Measurements from ENCODE around the gene AP1B1.
A peak's percentile ranks its signal among the peaks of the same experiment; 100 is the strongest.

The AP1B1 gene

DNA sequence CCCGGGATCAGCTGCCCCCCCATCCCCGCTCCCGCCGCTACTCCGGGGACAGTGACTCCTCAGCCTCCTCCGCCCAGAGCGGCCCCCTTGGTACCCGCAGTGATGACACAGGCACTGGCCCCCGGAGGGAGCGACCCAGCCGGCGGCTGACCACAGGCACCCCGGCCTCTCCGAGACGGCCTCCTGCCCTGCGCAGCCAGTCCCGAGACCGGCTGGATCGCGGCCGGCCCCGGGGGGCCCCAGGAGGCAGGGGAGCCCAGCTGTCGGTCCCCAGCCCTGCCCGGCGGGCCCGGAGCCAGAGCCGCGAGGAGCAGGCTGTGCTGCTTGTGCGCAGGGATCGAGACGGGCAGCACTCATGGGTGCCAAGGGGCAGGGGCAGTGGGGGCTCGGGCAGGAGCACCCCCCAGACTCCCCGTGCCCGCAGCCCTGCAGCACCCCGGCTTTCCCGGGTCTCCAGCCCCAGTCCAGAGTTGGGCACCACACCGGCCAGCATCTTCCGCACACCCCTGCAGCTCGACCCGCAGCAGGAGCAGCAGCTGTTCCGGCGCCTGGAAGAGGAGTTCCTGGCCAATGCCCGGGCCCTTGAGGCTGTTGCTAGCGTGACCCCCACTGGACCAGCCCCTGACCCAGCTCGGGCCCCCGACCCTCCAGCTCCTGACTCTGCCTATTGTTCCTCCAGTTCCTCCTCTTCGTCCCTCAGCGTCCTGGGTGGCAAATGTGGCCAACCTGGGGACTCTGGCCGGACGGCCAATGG is 76.7 kb downstream of the AP1B1 start:
- DNase-seq, result no peak

DNA sequence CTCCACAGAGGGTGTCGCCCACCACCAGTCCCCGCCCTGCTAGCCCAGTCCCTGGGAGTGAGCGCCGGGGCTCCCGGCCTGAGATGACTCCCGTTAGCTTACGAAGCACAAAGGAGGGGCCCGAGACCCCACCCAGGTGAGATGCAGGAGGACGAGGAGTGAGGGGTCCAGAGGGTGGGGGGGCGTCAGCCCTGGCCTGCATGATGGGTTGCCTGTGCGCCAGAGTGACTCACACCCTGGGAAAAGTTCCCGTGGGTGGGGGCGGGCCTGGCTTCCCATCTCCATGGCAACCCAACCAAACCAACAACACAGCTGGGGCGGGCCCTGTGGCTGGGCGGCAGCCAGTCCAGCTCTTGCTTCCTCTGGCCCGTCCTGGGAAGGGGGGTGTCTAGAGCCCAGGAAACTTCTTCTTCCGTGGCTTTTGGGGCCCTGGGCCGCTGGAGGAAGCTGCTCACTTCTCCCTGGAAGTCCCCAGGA is 77.5 kb downstream of the AP1B1 start:
- peak; percentile 84 for DNase-seq

- no peak for DNase-seq
Measured at GRCh38 chr22:29310065-29310862, 78.1 kb downstream of the AP1B1 start.

DNA sequence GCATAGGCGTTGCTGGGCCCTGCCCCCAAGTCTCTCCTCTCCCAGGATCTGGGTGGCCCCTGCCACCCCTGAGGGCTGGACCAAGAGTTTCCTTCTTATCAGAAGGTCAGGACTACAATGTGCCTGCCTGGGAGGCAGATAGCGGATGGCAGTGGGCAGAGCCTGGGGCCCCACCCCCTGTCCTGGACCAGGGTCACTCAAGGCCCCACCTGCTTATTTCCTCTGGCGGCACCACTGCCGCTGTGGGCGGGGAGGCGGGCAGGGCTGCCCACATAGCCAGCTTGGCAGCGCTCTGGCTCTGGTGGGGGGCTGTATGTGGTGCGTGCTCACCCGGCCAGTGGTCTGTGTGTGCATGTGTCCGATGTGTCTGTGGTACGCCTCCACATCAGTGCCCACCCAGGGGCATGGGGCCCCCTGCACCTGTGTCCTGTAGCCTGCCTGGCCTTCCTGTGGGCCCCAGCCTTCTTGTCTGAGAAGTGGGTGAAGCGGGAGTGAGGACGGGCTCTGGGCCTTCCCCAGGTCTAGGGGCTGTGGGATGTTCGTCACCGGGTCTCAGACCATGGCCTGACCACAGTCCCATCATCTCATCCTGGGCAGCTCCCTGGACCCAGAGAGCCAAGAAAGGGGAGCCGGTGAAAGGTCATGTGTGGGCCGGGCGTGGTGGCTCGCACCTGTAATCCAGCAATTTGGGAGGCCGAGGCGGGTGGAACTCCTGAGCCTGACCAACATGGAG is 78.9 kb downstream of the AP1B1 start:
- DNase-seq, result no peak

DNA sequence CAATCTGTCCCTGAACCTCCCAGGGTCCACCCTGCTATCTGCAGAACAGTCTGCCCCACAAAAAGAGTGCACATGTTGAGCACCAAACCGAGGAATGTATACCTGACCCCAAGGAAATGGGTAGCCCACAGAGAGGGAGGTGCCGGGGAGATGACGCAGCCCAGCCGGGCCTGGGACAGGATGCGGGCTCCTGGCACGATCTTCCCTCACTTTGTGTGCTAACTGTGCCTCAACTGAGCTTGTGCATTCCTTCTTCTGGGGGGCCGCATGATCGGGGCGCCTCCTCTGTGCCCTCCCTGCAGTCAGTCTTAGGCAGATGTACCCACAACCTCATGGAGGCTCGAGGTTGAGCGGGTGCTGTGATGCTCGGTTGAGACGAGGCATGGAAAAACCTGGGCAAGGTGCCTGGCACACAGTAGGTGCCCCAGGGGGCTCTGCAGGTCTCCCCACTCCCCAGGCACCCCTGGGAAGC is 79.5 kb downstream of the AP1B1 start:
- DNase-seq, result peak; percentile 44

GRCh38 chr22:29308148-29308790 is 80.1 kb downstream of the AP1B1 start:
- DNase-seq, result no peak

- no peak for DNase-seq
Measured at GRCh38 chr22:29307596-29308147, 80.7 kb downstream of the AP1B1 start.

GRCh38 chr22:29306835-29307595 is 81.4 kb downstream of the AP1B1 start:
- peak; percentile 65 for DNase-seq

DNA sequence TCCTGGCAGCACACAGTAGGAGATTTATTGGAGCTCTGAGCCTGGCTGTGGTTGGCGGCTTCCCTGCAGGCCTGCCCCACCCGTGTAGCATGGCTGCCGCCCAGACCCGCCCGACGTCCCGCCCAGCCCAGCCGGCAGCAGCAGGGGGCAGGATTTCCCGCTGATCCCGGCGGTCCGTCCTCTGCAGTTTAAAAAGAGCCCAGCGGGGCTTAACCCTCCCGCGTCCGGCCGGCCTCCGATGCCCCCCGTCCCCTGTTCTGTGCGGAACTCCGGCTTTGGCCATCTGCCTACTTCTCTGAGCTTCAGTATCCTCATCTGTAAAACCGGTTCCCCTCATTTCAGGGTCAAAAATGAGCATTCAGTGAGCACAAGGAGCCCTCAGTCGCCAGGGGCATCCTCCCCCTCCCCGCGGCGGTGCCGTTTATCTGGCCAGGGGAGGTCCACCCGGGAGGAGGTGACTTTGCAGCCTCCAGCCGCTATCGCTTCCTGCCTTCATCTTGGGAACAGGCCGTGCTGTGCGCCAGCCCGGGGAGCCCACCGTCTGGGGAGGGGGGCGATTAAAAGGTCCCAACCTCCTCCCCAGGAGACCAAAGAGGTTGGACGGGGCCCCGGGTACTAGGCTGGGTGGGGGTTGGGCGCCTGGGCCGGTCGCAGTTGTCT is 82.1 kb downstream of the AP1B1 start, which contains the start of gene GAS2L1:
TSS of gene GAS2L1 (plus strand) at position 476 of the 660 bp plus-strand sequence. CDS start 1,456 bp downstream, outside the sequence.
- peak; percentile 68 for DNase-seq

DNA sequence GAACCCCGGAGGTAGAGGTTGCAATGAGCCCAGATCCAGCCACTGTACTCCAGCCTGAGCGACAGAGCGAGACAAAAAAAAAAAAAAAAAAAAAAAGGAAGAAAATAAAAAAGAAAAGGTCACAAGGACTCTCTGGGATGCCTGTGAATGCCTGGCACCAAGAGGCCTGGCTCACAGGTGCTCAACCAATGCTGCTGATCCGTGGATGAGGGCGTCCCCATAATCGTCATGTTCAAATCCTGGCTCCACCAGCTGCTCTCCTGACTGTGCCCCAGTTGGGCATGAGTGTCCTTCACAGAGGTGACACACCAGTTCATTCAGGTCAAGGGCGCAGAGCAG is 82.6 kb downstream of the AP1B1 start:
- no peak for DNase-seq

- DNase-seq, result no peak
Measured at GRCh38 chr22:29302681-29303465, 85.5 kb downstream of the AP1B1 start.

- DNase-seq, result no peak
Measured at GRCh38 chr22:29302402-29302680, 86.0 kb downstream of the AP1B1 start.

DNA sequence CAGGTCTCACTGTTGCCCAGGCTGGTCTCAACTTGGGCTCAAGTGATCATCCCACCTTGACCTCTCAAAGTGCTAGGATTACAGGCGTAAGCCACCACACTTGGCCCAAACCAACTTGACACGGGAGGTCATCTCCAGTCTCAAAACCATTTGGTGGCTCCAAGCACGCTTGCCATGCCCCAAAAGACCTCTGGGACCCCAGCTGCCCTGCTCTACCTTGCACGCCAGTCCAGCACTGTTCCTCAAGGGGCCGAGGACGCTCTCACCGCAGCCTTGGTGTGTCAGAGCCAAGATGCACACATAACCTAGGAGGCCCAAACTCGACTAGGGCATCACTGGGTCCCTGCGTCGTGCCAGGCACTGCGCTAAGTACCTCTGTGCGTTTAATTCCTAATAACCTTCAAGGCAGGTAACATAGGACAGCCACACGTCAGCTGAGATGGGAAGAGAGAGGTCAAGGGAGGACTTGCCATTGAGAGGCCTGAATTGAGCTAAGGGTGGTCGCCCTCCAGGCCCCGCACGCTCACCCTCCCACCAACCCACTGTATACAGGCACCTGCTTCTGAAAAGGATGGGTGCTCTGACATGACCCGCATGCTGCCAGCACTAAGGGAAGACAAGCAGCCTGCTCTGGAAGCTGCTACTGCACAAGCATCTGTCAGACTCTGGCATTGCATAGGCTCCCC is 86.5 kb downstream of the AP1B1 start:
- no peak for DNase-seq

GRCh38 chr22:29300807-29301601 is 87.4 kb downstream of the AP1B1 start:
- no peak for DNase-seq

- no peak for DNase-seq
Measured at GRCh38 chr22:29300467-29300806, 87.9 kb downstream of the AP1B1 start.

DNA sequence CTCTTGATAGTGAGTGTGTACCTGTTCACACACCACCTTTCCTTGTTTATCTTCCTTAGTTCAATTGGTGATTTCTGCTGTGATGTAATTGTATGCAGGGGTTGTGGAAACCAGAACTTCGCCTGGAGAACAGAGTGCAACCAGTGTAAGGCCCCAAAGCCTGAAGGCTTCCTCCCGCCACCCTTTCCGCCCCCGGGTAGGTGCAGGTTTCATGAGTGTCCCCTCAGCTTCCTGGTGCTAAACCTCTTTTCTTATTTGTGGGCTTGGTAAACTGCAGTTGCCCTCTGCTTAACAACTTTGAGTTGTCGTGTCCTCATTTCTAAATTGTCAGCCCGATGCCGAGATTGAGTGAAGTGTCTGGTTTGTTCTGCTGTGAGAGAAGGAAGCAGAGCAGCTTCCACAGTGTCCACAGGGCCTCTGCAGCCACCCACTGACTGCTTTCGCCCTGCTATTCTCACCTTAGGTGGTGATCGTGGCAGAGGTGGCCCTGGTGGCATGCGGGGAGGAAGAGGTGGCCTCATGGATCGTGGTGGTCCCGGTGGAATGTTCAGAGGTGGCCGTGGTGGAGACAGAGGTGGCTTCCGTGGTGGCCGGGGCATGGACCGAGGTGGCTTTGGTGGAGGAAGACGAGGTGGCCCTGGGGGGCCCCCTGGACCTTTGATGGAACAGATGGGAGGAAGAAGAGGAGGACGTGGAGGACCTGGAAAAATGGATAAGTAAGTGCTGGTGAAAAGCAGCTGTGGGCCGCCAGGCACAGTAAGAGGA is 89.1 kb downstream of the AP1B1 start:
- DNase-seq, result no peak

DNA sequence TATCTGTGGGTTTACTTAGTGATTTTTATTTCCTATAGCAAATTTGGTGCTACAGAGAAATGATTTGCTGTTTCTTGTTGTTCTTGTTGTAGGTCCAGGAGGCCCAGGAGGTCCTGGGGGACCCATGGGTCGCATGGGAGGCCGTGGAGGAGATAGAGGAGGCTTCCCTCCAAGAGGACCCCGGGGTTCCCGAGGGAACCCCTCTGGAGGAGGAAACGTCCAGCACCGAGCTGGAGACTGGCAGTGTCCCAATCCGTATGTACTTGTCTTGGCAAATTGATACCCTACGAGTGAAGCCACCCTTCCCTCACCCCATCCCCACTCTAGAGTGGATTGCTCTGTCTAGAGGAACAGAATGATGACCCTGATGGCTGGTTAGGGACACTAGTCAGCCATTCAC is 89.7 kb downstream of the AP1B1 start:
- DNase-seq, result no peak

GRCh38 chr22:29292379-29292778 is 96.0 kb downstream of the AP1B1 start:
- no peak for DNase-seq

All from stimulated activated CD4-positive, alpha-beta T cell treated with anti-CD3 and anti-CD28 coated beads, Interleukin-15, amount 100 ng/mL, for 24 hours (primary cell).